Stimulated activated CD4-positive, alpha-beta T cell treated with anti-CD3 and anti-CD28 coated beads, TNF-alpha, amount 100 ng/mL, for 1 hour (primary cell): ENCODE results near the gene TMEM240.
"Not testable (repeated sequence)": the region's sequence is repeated elsewhere in the genome, so short reads cannot be mapped to it uniquely, and the experiment has no call there.

Source experiments
- DNase-seq, 3 donors: peaks; one replicate each; pipeline ENCODE4 v3.0.0-alpha.2; 2020; ENCODE audit warnings: low read depth in 3 of 3, low spot score in 1 of 3

Gene TMEM240

DNA sequence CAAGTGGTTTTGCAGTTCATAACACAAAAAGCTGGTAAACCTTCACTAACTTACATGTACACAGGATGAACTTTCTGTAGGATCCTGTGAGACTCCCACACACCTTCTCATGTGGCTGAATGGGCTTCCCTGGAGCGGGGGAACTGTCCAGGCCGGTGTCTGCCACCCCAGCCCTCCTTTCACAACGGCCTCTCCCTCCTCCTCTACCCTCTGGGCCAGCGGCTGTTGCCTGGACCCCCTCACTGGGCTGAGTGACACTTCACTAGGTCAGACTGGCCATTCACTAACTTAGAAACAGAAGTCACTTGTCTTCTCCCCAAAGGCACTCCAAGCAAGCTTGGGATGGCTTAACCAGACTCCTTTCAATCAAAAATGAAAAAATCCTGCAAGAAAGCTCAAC is 18.2 kb upstream of the TMEM240 start:
- DNase-seq = no peak

GRCh38 chr1:1557688-1558087 is 17.3 kb upstream of the TMEM240 start:
- DNase-seq = not testable (repeated sequence)

DNA sequence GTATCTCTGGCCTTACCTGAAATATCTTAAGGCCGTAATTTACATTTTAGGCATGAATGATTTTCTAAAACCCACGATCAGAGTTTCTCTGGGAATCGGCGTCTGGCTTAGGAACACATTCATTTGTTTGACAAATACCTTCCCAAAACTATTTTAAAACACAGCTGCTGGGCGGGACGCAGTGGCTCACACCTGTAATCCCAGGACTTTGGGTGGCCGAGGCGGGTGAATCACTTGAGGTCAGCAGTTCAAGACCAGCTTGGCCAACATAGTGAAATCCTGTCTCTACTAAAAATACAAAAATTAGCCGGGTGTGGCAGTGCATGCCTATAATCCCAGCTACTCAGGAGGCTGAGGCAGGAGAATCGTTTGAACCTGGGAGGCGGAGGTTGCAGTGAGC is 16.5 kb upstream of the TMEM240 start:
- not testable (repeated sequence) for DNase-seq

DNA sequence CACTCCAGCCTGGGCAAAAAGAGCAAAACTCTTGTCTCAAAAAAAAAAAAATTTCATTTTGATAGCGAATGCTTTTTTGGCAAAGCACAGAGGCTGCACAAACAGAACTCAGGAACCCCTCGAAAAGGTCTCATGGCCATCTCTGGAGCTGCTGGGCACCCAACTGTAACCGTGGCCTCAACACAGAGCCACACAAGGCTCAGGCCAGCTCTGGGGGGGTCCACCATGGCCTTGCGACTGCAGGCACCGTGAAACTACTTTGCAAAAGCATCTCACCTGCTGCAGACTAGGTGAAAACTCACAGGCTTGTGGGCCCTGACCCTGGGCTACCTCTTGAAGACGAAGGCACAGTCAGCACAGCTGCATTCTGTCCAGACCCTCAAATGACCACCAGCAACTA is 16.1 kb upstream of the TMEM240 start:
- no peak for DNase-seq

DNA sequence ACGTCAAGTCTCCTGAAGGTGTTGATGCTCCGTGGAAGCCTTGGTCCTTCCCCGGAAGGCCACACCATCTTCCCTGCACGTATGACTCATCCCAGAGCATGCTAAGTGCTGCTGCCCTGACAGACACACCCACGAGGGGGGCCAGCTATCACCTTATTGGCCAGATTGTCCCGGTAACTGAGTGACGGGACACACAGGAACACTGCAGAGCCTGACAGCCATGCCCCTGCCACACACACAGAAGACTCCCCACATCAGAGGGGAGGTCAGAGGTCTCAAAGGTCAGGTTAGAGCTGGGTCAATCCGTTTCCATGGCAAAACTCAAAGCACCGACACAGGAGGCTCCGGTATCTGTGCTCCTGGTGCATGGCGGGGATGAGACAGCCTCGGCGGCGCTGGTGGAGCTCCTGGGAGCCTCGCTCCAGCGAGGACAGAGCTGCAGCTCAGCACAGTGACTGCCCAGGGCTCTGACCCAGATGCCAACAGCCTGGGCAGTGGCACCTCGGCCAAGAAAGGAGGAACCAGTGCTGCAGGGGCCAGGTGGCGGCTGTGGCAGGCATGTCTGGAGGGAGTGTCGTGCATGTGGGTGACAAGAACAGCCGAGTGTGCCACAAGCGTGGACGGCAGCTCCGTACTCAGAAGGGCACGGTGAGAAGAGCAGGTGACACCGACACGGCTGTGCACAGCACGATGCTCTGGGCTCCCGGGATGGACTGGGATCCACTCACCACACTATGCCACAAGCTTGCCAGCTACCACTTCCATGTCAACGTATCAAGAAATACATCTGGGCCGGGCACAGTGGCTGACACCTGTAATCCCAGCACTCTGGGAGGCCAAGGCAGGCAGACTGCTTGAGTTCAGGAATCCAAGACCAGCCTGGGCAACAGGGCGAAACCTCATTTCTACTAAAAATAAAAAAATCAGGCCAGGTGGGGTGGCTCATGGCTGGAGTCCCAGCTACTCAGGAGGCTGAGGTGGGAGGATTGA is 14.8 kb upstream of the TMEM240 start:
- DNase-seq = no peak

- DNase-seq = no peak
Observed at GRCh38 chr1:1554550-1554925, 14.1 kb upstream of the TMEM240 start.

DNA sequence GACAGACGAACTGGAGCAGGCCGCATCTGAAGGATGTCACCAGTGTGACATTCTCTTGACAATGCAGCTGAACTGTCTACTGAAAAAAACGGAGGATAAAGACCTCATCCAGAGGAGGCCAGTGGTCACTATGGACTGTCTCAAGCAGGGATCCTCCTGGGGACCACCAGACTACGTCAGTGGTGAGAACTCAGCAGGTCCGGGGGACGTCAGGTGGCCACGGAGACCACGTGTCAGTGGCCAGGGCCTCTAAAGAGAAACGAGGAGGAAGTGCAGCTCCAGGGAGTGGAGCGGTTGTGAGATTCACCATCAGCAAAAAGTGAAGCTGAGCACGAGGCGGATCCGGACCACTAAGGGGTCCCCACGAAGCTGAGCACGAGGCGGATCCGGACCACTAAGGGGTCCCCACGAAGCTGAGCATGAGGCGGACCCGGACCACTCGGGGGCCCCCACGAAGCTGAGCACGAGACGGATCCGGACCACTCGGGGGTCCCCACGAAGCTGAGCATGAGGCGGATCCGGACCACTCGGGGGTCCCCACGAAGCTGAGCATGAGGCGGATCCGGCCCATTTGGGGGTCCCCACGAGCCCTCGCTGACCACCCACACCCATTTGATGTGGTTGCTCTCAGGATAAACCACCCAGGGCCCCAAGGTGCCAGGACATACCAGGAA is 13.5 kb upstream of the TMEM240 start:
- no peak for DNase-seq

- no peak for DNase-seq
Observed at GRCh38 chr1:1552263-1552639, 11.8 kb upstream of the TMEM240 start.

DNA sequence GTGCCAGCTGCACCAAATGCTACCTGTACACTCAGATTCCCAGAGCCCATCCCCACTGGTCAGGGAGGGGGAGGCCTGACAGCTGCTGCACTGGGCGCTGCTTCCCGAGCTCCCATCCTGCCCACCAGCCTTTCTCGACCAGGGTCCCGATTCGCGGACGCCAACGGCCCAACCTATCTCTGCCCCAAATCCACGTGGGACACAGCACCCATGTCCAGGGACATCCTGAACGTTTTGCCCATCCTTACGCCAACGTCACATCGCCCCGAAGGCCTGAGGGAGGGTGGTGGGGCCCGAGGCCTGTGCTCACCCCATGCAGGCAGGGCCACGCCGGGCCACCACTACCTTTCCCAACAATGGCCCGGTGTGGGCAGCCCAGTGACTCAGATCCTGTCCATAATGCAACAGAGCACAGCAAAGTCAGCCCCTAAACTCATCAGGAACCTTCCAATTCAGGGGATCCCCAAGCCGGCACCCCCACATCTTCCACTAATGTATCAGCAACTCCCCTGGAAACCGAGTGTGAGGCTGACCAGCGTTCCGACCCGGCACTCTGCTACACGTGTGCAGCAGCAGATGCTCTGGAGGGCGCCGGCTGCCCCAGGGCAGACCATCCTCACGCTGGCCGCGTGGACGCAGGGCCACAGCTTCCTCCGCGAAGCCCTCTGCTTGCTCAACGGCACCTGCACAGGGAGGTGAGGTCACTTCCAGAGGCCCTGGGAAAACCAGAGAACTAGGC is 11.3 kb upstream of the TMEM240 start:
- DNase-seq = no peak

DNA sequence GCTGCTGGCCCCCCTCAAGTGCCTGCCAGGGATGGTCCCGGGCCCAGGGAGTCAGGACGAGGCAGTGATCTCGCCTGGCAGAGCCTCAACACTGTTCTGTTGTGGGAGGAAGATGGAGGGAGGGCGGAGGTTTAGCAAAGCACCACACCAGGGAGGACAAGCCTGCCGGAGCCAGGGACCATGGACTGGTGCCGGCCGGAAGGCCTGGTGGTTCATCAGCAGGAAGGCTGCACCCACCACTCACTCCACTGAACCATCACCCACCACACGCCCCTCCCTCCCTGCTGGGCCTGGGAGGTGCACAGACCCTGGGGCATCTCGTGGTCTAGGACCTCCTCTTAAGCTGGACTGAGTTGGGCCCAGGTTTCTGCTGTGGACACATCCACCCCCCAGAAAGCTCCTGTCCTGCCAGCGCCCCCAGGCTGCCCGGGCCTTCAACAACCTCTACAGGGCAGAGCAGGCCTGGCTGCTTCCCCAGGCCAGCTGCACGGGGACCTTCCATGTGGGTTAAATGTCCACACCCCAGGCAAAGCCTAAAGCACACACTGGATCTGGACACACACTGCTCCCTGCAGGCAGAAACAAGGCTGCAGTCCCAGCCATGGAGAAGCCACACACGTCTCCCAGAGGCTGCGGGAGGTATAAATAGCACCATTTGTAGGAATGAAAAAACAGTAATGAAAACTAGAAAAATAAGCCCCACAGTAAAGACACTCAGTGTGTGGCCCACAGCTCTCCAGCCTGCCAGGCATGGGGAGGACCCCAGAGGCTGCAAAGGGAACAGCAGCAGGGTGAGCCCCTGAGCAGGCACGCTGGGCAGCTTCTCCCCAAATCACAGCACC is 10.4 kb upstream of the TMEM240 start:
- no peak for DNase-seq

- no peak for DNase-seq
Observed at GRCh38 chr1:1550087-1550486, 9.7 kb upstream of the TMEM240 start.

DNA sequence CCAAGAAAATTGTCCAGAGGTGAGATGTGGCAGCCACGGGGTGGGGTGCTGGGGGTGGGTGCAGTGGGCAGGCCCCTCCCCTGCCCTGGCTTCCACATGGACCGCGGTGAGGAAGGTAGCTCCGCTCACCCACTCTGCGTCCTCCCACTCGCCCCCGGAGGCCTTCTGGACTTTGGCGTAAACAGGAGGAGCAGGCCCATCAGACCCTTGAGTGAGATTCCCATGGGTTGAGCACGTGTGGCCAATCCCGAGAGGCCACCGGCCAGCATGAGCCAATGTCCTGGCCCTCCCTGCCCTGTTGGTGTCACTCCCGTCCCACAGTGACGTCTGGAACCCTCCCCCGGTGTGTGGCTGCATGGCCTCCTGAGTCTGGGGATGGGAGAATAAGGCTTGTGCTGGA is 8.2 kb upstream of the TMEM240 start:
- DNase-seq = no peak

DNA sequence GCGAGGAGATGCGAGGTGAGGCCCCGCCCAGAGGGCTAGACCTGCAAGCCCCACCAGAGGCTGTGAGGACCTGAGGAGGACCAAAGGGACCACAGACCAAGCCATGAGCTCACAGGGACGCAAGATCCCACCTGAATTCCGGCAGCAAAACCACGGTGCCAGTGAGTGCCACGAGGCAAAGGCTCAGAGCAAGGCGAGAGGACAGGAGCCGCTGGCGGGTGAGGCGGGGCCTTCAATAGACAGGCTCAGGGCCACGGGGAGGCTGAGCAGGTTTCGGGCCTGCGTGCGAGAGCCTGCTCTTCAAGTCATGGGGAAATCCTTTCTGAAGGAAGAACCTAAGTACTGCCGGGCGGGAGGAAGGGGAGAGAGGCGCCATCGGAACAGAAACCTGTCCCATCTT is 7.1 kb upstream of the TMEM240 start:
- no peak for DNase-seq

- DNase-seq = no peak
Observed at GRCh38 chr1:1547011-1547410, 6.6 kb upstream of the TMEM240 start.

- DNase-seq = no peak
Observed at GRCh38 chr1:1545946-1546737, 5.7 kb upstream of the TMEM240 start.

- no peak for DNase-seq
Observed at GRCh38 chr1:1544544-1544943, 4.1 kb upstream of the TMEM240 start.

DNA sequence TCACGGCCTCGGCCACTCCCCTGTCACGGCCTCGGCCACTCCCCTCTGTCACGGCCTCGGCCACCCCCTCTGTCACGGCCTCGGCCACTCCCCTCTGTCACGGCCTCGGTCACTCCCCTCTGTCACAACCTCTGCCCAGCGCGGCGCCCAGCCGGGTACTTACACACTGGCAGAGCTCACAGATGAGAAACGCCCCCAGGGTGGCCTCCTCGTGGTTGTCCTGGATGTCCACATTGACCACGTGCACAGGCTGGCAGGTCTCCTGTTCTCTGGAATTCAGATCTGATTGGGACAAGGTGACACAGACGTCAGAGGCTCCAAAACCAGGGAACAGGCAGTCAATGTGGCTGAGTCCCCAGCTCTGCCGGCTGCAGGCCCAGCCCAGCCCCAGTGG is 3.3 kb upstream of the TMEM240 start:
- DNase-seq = no peak

GRCh38 chr1:1542766-1543705 is 2.6 kb upstream of the TMEM240 start:
- no peak for DNase-seq
